Effector CD8-positive, alpha-beta T cell (primary cell): ENCODE measurements around the gene NFIA.

ENCODE experiments used
- DNase-seq: peaks from one replicate; lab custom pipeline; 2025; lab: John Stamatoyannopoulos, UW

NFIA gene

DNA sequence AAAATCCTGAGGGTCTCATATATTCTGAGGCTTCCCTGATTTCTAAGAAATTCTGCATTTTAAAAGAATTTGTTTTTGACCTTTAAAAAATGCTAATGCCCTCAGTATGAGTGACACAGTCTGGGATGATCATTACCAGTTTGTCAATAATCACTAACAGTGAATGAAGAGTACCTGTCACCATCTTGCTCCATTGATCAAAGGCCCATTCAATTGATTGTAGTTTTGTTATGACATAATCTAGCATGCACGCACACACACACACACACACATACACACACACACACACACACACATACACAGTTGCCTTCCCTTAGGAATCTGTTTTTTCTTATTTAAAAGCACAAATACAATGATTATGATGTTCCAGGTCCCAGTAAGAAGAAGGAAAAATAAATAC is 250.4 kb downstream of the NFIA start:
- DNase-seq, result no peak

GRCh38 chr1:61334718-61335589 is 252.6 kb downstream of the NFIA start:
- DNase-seq, result no peak

DNA sequence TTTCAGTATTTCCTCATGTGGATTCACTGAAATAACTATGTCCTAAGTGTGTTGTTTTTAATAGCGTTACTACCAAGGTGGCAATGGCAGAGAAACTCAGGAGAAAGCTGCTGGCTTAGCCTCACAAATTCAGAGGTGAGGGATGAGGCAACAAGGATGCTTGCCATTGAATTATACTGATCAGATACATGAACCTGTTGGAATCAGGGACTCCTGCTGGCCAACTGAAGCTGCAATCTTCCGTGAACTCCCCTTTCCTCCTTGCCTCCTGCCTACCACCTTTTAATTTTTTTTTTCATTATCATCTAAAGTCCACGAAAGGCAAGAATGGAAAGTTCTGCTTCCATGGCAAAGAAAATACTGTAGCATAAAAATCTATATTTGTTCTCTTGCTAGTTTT is 254.7 kb downstream of the NFIA start:
- DNase-seq, result no peak

- DNase-seq, result no peak
Measured at GRCh38 chr1:61337441-61337951, 255.1 kb downstream of the NFIA start.

- DNase-seq, result no peak
Measured at GRCh38 chr1:61337981-61338848, 255.9 kb downstream of the NFIA start.

- DNase-seq, result no peak
Measured at GRCh38 chr1:61338899-61339298, 256.5 kb downstream of the NFIA start.

DNA sequence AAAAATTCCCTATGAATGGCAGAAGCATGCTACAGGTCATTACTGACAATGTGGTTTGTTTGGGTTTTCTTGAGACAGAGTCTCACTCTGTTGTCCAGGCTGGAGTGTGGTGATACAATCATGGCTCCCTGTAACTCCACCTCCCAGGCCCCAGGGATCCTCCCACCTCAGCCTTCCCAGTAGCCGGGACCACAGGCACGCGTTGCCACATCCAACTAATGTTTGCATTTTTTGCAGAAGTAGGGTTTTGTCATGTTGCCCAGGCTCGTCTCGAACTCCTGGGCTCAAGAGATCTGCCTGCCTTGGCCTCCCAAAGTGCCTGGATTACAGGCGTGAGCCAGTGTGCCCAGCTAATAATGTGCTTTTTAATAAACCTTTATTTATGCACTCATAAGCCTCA is 259.1 kb downstream of the NFIA start:
- no peak for DNase-seq

DNA sequence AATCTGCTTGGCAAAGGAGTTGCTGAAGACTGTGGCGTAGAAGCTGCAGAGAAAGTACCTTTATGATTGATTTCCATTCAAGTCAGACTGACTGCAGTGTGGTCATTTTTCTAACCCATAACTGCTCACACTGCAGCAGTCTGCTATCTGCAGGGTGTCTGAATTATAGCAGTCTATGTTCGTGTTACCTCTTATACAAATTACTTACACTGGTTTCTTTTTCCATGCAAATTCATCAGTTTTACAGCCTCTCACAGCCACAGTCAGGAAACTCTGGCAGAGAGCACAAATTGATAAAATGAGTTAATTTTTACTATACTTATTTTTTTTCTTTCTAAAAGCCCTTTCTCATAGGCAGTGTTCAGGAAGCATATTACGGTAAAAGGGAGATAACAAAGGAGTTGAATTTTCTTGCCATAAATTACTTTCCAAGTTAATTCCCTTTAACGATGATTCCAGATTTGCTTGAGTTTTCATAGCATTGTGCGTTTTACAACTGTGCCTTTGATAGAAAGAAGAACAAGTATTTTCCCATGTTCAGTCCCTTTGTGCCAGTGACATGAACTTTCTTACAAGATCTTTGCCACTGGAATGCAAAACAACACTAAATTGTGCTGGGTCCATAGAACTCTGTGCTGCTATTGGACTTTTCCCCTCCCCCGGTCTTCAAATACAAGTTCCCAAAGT is 261.5 kb downstream of the NFIA start:
- no peak for DNase-seq

GRCh38 chr1:61344696-61345095 is 262.3 kb downstream of the NFIA start:
- no peak for DNase-seq

- no peak for DNase-seq
Measured at GRCh38 chr1:61348025-61348665, 265.8 kb downstream of the NFIA start.

DNA sequence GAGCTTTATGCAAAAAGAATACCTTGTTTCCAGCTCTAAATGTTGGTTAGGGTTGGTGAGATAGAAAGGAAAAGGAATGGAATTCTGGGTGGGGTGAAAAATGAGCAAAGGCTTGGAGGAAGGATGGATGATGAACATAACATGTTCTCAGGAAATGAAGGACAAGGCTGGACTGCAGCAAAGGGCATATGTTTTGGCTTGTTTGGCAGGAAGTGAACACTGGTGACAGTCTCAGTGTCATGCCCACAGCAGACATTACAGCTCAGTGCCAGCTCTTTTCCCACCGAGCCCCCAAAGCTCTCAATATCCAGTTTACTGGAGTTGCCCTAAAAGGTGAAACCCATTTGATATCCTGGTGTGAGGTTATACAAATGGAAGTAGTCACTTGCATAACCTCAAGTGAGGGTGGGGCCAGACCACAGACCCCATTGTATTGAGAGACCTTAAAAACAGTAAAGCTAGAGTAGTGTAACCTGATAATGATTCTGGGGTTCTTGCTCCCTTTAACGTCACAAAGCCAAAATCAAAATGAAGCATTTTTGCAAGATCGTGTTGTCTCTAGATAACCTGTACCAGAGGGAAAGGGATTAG is 270.6 kb downstream of the NFIA start:
- DNase-seq, result no peak

DNA sequence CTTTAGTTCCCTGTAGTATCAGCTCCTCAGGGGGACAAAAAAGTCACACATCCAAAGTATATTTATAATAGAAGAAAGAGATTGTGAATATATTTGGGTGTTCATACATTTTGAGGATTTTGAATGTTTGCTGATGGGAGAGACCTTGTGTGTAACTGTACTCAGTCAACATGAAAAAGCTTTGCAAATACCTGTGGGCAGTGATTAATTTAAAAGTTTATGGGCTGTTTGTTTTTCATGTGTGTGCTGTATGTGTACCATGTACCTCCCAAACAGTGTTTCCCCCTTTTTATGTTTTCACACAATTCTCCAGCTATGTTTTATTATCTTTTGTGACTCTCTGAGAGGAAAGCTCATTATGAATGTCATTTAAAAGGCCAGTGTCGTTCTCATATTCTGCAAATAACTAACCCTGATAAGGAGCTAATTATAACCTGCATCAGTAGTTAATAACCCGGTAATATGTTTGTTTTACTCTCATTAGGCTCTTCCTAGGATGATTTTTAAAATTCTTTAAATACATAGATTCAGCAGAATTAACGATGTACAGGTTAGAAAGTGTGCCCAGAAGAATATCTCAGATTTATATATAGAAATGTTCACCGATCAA is 271.5 kb downstream of the NFIA start:
- DNase-seq, result no peak

DNA sequence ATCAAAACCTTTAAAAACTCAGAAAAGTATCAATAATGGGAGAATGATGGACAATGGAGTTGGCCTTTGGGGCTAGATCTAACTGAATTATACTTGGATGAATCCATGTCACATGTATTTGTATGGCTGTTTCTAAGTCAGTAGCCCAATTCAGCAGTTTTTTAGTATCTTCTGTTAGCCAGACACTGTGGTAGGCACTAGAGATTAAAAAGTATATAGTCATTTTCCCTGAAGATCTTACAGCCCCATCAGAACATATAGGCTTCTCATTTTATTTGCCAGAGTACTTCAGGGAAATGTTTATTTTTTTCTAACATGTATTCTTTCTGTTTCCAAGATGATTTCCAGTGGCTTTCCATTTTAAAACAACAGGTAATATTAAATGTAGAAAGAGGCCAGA is 273.7 kb downstream of the NFIA start:
- DNase-seq, result no peak

- DNase-seq, result no peak
Measured at GRCh38 chr1:61356995-61357394, 274.6 kb downstream of the NFIA start.

- DNase-seq, result no peak
Measured at GRCh38 chr1:61357539-61357938, 275.2 kb downstream of the NFIA start.

DNA sequence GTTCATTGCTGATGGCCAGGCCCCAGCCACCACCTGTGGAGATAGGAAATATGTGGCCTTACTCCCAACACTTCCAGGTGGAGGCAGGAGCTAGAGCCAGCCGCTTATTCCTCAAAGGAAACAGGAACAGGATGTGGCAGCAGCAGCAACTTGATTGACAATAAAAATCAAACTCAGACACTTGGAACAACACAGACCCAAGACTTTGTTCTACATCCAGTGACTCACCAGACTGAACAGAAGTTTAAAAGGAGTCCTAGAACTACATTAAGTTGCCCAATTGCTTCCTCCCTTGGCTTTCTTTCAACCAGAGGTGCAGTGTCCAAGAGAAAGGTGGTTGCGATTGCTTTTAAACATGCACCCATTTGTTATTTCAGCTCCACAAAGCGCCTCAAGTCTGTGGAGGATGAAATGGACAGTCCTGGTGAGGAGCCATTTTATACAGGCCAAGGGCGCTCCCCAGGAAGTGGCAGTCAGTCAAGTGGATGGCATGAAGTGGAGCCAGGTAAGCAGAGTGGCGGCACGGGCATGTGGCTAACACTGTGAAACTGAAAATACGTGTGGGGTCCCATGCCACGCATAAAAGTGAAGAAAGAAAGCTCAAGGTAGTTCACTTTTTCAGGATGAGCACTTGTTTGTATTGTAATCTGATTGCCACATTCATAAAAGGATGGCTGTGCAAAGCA is 276.6 kb downstream of the NFIA start:
- DNase-seq, result no peak

DNA sequence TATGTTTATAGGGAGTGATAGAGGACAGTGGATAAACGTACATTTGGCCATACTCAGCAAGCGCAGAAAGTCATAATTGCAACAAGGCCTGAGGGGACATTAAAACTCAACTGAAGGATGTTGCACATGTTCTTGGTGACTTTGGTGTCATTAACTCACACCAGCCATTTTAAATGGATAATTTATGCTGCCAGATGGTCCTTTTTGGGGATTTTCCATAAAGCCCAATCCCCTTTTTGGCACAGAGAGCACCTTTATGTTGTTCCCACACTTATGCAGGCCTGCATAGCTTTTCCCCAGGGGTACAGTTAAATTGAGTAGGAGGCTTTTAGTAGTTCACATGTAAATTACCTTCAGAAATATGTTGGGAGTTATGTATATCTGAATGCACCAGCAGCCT is 279.6 kb downstream of the NFIA start:
- no peak for DNase-seq

DNA sequence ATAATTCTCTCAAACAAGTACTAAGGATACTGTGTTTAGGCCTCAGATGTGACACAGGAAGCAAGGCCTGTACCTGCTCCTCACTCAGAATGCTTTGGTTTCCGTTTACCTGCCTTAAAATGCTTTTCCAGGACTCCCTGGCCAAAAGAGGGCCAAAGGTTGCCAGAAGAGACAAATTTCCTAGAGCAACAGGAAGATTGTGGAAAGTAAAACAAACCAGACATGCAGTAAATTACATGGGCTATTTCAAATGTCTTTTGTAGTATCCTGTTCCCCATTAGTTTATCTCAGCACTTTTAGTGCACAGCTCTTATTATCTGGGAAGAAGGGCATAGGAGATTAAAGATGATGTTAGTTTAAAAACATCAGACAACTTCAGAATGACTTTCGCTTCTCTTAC is 280.0 kb downstream of the NFIA start:
- no peak for DNase-seq

GRCh38 chr1:61368366-61368765 is 286.0 kb downstream of the NFIA start:
- DNase-seq, result no peak

DNA sequence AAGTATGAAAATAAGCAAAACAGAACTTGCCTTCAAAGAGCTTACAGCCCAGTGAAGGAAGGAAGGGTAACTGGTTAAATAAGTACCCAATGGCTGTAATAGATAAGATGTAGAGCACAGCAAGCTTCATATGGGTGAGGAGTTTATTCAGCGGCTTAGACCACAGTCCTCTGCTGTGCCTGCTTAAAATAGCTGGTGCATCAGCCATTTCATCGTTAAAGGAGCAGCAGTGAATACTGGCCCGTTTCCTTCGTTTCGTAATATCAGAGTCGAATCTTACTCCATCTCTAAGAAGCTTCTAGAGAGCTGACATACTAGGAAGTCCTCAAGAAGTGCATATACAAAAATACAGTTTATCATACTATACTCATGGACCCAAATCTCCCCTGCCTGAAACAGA is 286.5 kb downstream of the NFIA start:
- DNase-seq, result no peak
